Endothelial cell (in vitro differentiated cells): ENCODE measurements around the gene ANAPC2. TPM values are rescaled to one million over a fixed set of nuclear protein-coding genes. Genes with fewer than 3 reads are reported as not detected.
A peak's percentile ranks its signal among the peaks of the same experiment; 100 is the strongest.

ENCODE experiments used
- DNase-seq: peaks from one replicate; pipeline ENCODE4 v3.0.0; 2021; ENCODE audit warnings: low spot score
- H3K27ac Mint-ChIP-seq: one replicate; pipeline ENCODE4 v1.8.0; 2021; ENCODE audit warnings: mixed read lengths, inconsistent platforms; ENCODE audit not compliant: unreplicated experiment
- H3K27me3 Mint-ChIP-seq: one replicate; pipeline ENCODE4 v1.8.0; 2021; ENCODE audit warnings: mild to moderate bottlenecking, moderate library complexity, mixed read lengths, inconsistent platforms; ENCODE audit not compliant: unreplicated experiment
- H3K36me3 Mint-ChIP-seq: one replicate; pipeline ENCODE4 v1.8.0; 2021; ENCODE audit warnings: mild to moderate bottlenecking, low read depth, mixed read lengths, inconsistent platforms; ENCODE audit not compliant: unreplicated experiment
- H3K4me1 Mint-ChIP-seq: one replicate; pipeline ENCODE4 v1.8.0; 2021; ENCODE audit warnings: mild to moderate bottlenecking, mixed read lengths, inconsistent platforms; ENCODE audit not compliant: unreplicated experiment
- H3K4me3 Mint-ChIP-seq: one replicate; pipeline ENCODE4 v1.8.0; 2021; ENCODE audit warnings: mild to moderate bottlenecking, mixed read lengths, inconsistent platforms; ENCODE audit not compliant: unreplicated experiment
- H3K9me3 Mint-ChIP-seq: one replicate; pipeline ENCODE4 v1.8.0; 2021; ENCODE audit warnings: mixed read lengths, inconsistent platforms; ENCODE audit not compliant: unreplicated experiment
- CTCF ChIP-seq: fragments of 200-600 bp; sonication (generic); IDR thresholded peaks from one replicate; pipeline ENCODE4 v1.5.0; 2021; ENCODE audit warnings: antibody characterized with exemption; ENCODE audit not compliant: unreplicated experiment
- total RNA-seq: library from RNA; stranded (reverse); fragmentation: NEBNext Ultra II Directional; extraction: Animal tissue kit (Norgen Biotek cat#: 25700); gene quantifications from one replicate; pipeline ENCODE4 v1.2.1, GENCODE V29; 2021; ENCODE audit not compliant: unreplicated experiment

ANAPC2 gene
- total RNA-seq, 1 donor from 2014 or later = 76.8 TPM

- no peak for DNase-seq
- peaks cover 10% of the 10 kb centered on the region for H3K27me3 Mint-ChIP-seq
- no peaks in the 10 kb centered on the region for H3K9me3 Mint-ChIP-seq
- no peaks in the 10 kb centered on the region for H3K36me3 Mint-ChIP-seq
- no peak for TF ChIP-seq CTCF
- H3K4me1 Mint-ChIP-seq = no peaks in the 10 kb centered on the region
- no peak overlapping the region for H3K27ac Mint-ChIP-seq
- no peak overlapping the region for H3K4me3 Mint-ChIP-seq
These were observed 39.0 kb downstream of the ANAPC2 start for GRCh38 chr9:137149363-137149762.

GRCh38 chr9:137148661-137149060 lies 39.7 kb downstream of the ANAPC2 start:
- TF ChIP-seq CTCF = no peak
- no peak overlapping the region for H3K27ac Mint-ChIP-seq
- H3K4me3 Mint-ChIP-seq = no peak overlapping the region
- no peaks in the 10 kb centered on the region for H3K36me3 Mint-ChIP-seq
- DNase-seq = no peak
- no peaks in the 10 kb centered on the region for H3K9me3 Mint-ChIP-seq
- H3K27me3 Mint-ChIP-seq = peaks cover 14% of the 10 kb centered on the region
- H3K4me1 Mint-ChIP-seq = no peaks in the 10 kb centered on the region

- H3K4me1 Mint-ChIP-seq = no peaks in the 10 kb centered on the region
- no peak for TF ChIP-seq CTCF
- H3K4me3 Mint-ChIP-seq = peak overlapping the region; percentile 25
- no peak for DNase-seq
- peaks cover 17% of the 10 kb centered on the region for H3K27me3 Mint-ChIP-seq
- H3K27ac Mint-ChIP-seq = no peak overlapping the region
- H3K36me3 Mint-ChIP-seq = no peaks in the 10 kb centered on the region
- no peaks in the 10 kb centered on the region for H3K9me3 Mint-ChIP-seq
These were observed 40.1 kb downstream of the ANAPC2 start for GRCh38 chr9:137148242-137148641.

GRCh38 chr9:137147793-137148160 lies 40.6 kb downstream of the ANAPC2 start:
- peaks cover 17% of the 10 kb centered on the region for H3K27me3 Mint-ChIP-seq
- no peaks in the 10 kb centered on the region for H3K36me3 Mint-ChIP-seq
- no peaks in the 10 kb centered on the region for H3K9me3 Mint-ChIP-seq
- no peaks in the 10 kb centered on the region for H3K4me1 Mint-ChIP-seq
- TF ChIP-seq CTCF = no peak
- no peak for DNase-seq
- H3K27ac Mint-ChIP-seq = no peak overlapping the region
- peak overlapping the region; percentile 25 for H3K4me3 Mint-ChIP-seq

GRCh38 chr9:137147091-137147792 lies 41.1 kb downstream of the ANAPC2 start:
- no peaks in the 10 kb centered on the region for H3K9me3 Mint-ChIP-seq
- peaks cover 2% of the 10 kb centered on the region for H3K4me1 Mint-ChIP-seq
- peaks cover 19% of the 10 kb centered on the region for H3K27me3 Mint-ChIP-seq
- DNase-seq = no peak
- H3K27ac Mint-ChIP-seq = no peak overlapping the region
- H3K4me3 Mint-ChIP-seq = no peak overlapping the region
- H3K36me3 Mint-ChIP-seq = peaks cover 3% of the 10 kb centered on the region
- TF ChIP-seq CTCF = no peak
